MV-4-11 (cell line): ENCODE data around the gene PLEKHA1.

Experiments
- DNase-seq: peaks from one replicate; lab custom pipeline; 2025; lab: John Stamatoyannopoulos, UW

PLEKHA1 gene

GRCh38 chr10:122480146-122480833, 105.8 kb downstream of the PLEKHA1 start:
- no peak for DNase-seq

GRCh38 chr10:122481296-122482056, 107.0 kb downstream of the PLEKHA1 start:
- no peak for DNase-seq
